Stimulated activated CD4-positive, alpha-beta T cell treated with anti-CD3 and anti-CD28 coated beads, Interleukin-4, amount 100 ng/mL, for 24 hours (primary cell): ENCODE data around the gene RPE65.
"Not testable (repeated sequence)": the region's sequence is repeated elsewhere in the genome, so short reads cannot be mapped to it uniquely, and the experiment has no call there.

Experiments used
- DNase-seq: peaks from one replicate; pipeline ENCODE4 v3.0.0-alpha.2; 2020

The RPE65 gene

GRCh38 chr1:68449901-68450300 lies at the start of gene RPE65:
RPE65 (minus strand) TSS chr1:68449954; CDS start chr1:68449905, 49 bp downstream.
- no peak for DNase-seq

GRCh38 chr1:68497358-68497698 lies 47.6 kb upstream of the RPE65 start:
- no peak for DNase-seq

DNA sequence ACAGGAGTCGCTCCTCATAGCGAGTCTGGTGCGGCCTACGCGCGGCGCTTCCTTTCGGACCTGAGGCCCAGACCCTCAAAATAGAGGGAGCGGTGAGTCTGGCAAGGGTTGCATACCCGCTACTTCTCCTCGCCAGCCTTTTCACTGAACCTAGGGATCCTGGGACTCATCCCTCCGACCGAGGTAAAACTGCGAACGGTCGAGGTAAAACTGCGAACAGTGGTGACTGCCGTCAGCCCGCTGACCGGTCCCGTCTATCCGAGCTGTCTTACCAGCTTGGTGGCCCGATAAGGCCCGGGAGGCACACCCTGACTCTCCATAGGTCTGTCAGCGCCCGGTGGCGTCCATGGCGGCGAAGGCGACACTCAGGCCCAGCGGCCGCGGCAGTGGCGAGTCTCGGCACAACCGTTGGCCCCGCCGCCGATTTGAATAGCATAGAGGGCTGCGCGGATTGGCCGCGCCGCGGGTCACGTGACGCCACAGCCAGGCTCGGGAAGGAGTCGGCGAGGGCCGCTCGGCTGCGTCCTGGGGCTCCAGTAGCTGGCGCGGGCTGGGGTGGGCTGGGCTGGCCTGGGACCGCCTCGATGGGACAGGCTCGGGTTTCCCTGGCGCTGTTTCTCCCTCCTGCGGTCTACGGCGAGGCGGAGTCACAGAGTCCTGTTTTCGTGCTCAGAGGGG lies 47.1 kb upstream of the RPE65 start, which contains the start of gene DEPDC1:
DEPDC1 (minus strand) TSS at position 403 of the 678 bp plus-strand sequence; CDS start at position 320, 83 bp downstream.
- DNase-seq: peak; percentile 72

DNA sequence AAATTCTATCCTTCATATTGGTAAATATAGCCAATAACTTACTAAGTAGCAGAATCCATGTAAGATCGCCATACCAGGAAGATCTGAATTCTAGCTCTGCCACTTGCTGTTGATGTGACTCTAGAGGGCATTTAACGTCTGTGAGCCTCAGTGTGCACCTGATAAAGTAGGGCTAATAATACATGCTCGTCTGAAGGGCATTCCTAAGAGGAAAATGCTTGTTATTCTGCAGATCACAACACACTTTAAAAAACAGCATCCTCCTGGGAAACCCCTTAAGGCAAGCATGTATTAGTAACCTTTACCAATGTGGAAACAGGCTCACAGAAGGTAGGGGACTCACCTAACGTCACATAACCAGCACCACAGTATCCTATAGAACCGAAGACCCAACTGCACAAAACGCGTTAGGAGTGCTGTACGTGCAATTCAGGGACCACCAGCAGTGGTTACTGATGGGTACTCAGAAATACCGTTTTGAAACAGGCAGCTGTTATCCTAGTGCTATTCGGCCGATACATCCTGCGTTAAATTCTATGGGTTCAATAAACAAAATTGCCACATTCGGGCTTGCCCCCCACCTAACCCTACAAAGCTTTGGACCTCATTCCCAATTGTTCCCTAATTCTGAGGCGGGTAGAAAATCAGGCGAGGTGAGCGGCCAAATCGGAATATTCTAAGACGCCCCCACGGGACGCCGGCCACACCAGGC lies 46.4 kb upstream of the RPE65 start:
- DNase-seq: no peak

- no peak for DNase-seq
These were observed 45.8 kb upstream of the RPE65 start for GRCh38 chr1:68495532-68495931.

GRCh38 chr1:68493193-68493592 lies 43.4 kb upstream of the RPE65 start:
- DNase-seq: no peak

DNA sequence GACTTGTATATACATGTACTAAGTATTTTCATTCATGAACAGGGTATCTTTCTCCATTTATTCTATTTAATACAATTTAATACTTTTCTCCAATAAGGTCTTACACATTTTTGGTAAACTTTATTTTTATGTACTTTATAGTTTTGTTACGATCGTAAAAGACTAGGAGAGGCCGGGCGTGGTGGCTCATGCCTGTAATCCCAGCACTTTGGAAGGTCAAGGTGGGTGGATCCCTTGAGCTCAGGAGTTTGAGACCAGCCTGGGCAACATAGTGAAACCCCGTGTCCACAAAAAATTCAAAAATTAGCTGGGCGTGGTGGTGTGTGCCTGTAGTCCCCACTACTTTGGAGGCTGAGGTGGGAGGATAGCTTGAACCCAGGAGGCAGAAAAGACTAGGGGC lies 42.5 kb upstream of the RPE65 start:
- DNase-seq: not testable (repeated sequence)

- no peak for DNase-seq
These were observed 40.4 kb upstream of the RPE65 start for GRCh38 chr1:68490046-68490651.

GRCh38 chr1:68485431-68486022 lies 35.8 kb upstream of the RPE65 start:
- DNase-seq: no peak

GRCh38 chr1:68484618-68485017 lies 34.9 kb upstream of the RPE65 start:
- DNase-seq: no peak

- DNase-seq: no peak
These were observed 31.3 kb upstream of the RPE65 start for GRCh38 chr1:68481041-68481440.

GRCh38 chr1:68479501-68479900 lies 29.7 kb upstream of the RPE65 start:
- no peak for DNase-seq

DNA sequence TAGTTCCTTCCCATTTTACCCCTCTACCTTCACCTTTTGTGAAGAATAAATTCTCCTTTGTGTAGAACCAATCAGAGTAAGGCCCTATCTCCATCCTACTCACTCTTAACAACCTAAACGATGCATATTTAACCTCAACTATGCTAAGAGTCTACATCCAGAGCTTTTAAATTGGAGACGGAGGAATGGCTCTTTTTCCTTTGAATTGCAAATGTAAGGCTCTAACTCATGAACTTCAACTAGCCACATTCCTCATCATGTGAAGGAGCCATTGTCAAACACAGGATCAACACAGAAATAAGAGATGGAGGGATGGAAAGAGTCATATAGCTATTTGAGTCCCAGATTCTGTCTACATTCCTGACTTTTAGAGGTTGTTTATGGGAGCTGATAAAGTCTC lies 28.9 kb upstream of the RPE65 start:
- no peak for DNase-seq

GRCh38 chr1:68476626-68477025 lies 26.9 kb upstream of the RPE65 start:
- DNase-seq: not testable (repeated sequence)

- DNase-seq: no peak
These were observed 23.3 kb upstream of the RPE65 start for GRCh38 chr1:68473060-68473459.

GRCh38 chr1:68470388-68470970 lies 20.7 kb upstream of the RPE65 start:
- DNase-seq: no peak

GRCh38 chr1:68464891-68465290 lies 15.1 kb upstream of the RPE65 start:
- no peak for DNase-seq

- no peak for DNase-seq
These were observed 11.2 kb upstream of the RPE65 start for GRCh38 chr1:68460935-68461334.

DNA sequence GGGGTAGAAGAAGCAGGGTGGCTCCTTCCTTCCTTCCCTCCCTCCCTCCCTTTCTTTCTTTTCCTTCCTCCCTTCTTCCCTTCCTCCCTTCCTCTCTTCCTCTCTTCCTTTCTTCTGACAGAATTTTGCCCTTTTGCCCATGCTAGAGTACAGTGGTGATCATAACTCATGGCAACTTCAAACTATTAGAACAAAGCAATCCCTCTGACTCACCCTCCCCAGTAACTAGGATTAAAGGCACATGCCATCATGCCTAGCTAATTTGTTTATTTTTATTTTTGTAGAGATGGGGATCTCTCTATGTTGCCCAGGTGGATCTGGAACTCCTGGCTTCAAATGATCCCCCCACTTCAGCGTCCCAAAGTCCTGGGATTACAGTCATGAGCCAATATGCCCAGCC lies 10.0 kb upstream of the RPE65 start:
- DNase-seq: no peak

DNA sequence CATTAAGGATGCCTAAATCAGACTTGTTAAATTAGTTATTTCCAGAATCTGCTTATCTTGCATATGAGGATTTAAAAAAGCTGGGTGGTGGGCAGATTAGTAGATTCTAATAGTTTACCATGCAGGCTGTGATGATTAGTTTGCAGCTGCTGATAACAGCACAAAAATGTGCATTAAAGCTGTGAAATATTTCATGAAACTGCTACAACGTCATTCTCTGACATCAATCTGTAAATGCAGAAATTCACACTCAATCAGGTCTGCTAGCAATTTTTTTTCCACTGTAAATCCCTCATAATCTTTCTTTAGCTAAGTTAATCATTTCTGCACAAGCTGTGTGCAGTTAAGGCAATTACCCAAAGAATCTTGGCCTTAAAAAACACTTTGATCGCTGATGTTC lies 9.3 kb upstream of the RPE65 start:
- no peak for DNase-seq

DNA sequence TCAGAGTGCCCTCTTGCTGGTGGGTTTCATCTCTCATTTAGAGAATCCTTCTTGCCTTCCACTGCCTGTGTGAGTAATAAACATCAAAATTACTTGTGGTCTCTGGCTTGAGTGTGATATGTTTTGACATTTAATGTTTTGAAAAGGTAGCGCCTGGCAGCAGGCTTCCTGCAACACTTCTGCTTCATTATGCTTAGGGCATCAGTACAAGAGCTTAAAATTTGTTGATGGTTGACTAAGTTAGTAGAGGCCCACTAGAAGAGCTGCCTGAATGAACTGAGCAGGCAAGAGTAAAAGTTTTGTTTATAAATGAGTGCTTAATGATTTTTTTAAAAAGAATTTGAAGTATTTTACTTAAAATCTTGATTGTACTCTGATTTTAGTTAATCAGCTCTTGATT lies 6.4 kb upstream of the RPE65 start:
- no peak for DNase-seq

DNA sequence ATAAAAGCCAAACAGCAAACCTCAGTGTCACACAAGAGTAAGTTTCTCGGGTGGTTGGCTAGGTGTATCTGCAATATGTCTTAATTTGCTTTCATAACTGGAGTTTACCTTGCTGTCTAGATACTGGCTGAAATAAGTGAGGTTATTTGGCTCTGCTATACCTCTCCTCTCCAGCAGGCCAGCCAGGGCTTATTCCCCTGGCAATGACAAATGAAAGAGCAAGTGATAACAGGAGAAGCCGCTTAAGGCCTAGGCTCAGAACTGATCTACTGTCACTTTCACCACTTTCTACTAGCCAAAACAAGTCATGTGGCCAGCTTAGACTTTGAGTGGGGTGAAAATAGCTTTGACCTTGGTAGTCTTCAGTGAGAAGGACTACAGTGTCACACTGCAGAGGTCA lies 4.8 kb upstream of the RPE65 start:
- DNase-seq: no peak

DNA sequence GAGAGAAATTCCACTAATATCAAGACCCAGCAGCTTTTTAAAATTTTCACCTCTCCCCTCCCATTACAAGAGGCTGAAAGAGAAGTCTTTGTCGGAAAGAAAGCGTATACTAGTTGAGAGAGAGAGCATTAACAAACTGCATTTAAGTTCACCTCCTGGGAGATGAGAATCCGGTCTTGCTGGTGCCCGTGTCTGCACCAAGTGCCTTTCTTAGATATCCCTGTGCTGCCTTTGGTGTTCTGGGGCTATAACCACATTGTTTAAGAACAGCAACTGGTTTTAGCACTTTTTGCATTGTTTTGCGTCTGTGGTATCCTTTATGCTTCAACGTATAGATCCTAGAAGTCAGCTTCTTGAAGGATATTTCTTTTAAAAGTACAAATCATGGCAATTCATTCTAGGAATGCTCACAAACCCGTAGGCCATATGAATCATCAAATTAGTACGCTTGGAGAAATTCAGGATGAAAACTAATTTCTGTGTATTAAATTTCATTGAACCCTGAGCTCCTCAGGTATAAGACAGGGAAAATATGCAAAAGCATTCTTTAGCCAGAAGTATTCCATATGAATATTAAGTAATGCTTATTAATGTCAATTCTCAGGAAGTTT lies 3.4 kb upstream of the RPE65 start:
- no peak for DNase-seq
